ENCODE measurements around the gene BLMH.

DNA sequence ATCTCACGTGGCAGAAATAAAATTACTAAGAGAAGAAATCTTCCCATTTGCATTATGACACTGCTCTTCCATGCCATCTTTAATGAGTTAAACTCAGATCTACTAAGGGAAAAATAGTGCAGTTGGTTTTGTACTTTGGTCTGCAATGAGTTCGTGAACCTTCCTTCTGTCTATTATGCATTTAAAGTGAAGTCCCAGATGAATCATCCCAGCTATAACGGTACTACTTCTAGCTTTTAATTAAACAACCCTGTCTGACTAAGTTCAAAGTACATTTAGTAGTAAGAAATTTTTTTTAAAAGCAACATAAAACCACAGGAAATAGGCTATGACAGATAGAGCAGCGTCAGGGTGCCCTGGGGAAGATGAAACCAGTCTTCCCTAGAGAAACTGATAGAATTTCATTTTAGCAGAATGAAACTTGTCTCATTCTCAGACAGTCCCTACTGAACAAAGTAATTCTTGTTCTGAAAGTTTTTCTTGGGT is 40.4 kb upstream of the BLMH start:
- TF ChIP-seq YY1 (IDR thresholded peaks at IDR 0.05; ENCODE audit: extremely low read depth, insufficient replicate concordance, low read depth, low read length) (no peak), CBX3 (IDR thresholded peaks at IDR 0.05; ENCODE audit: low read depth) (no peak), CEBPB (IDR thresholded peaks at IDR 0.05; ENCODE audit: low read depth) (no peak), POLR2AphosphoS5 (IDR thresholded peaks at IDR 0.05; ENCODE audit: low read depth, low read length) (no peak), SP1 (IDR thresholded peaks at IDR 0.05; ENCODE audit: low read depth) (no peak), EZH2 (IDR thresholded peaks at IDR 0.05) (no peak), EZH2phosphoT487 (IDR thresholded peaks at IDR 0.05; ENCODE audit: borderline replicate concordance) (no peak)
- TF ChIP-seq, protein P1, sequence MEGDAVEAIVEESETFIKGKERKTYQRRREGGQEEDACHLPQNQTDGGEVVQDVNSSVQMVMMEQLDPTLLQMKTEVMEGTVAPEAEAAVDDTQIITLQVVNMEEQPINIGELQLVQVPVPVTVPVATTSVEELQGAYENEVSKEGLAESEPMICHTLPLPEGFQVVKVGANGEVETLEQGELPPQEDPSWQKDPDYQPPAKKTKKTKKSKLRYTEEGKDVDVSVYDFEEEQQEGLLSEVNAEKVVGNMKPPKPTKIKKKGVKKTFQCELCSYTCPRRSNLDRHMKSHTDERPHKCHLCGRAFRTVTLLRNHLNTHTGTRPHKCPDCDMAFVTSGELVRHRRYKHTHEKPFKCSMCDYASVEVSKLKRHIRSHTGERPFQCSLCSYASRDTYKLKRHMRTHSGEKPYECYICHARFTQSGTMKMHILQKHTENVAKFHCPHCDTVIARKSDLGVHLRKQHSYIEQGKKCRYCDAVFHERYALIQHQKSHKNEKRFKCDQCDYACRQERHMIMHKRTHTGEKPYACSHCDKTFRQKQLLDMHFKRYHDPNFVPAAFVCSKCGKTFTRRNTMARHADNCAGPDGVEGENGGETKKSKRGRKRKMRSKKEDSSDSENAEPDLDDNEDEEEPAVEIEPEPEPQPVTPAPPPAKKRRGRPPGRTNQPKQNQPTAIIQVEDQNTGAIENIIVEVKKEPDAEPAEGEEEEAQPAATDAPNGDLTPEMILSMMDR (IDR thresholded peaks at IDR 0.05 in 2 of 3, conservative IDR thresholded peaks at IDR 0.05 in 1 of 3; ENCODE audit: borderline replicate concordance in 1 of 3, insufficient read depth in 1 of 3, low read depth in 2 of 3, low read length in 2 of 3) = no peak
